GM18517 (cell line): ENCODE data around the gene DISC1.

Source experiments
- ATAC-seq: cut with Tn5 transposase; IDR thresholded peaks from one replicate; pipeline ENCODE4 v1.9.1; 2021; ENCODE audit warnings: mild to moderate bottlenecking, moderate library complexity; ENCODE audit not compliant: unreplicated experiment

DISC1 gene

GRCh38 chr1:231694075-231694431 is 67.5 kb downstream of the DISC1 start:
- no peak for ATAC-seq

- ATAC-seq = no peak
Measured at GRCh38 chr1:231694465-231695077, 68.0 kb downstream of the DISC1 start.

GRCh38 chr1:231695439-231696255 is 69.1 kb downstream of the DISC1 start:
- ATAC-seq = no peak

- ATAC-seq = no peak
Measured at GRCh38 chr1:231699784-231700183, 73.2 kb downstream of the DISC1 start.

GRCh38 chr1:231701306-231701705 is 74.7 kb downstream of the DISC1 start:
- no peak for ATAC-seq

GRCh38 chr1:231702331-231702730 is 75.7 kb downstream of the DISC1 start:
- ATAC-seq = no peak

GRCh38 chr1:231702804-231703203 is 76.2 kb downstream of the DISC1 start:
- no peak for ATAC-seq

- ATAC-seq = no peak
Measured at GRCh38 chr1:231705806-231706760, 79.5 kb downstream of the DISC1 start.

GRCh38 chr1:231706934-231707333 is 80.3 kb downstream of the DISC1 start:
- ATAC-seq = no peak

GRCh38 chr1:231707407-231707806 is 80.8 kb downstream of the DISC1 start:
- no peak for ATAC-seq

- no peak for ATAC-seq
Measured at GRCh38 chr1:231708394-231708793, 81.8 kb downstream of the DISC1 start.

GRCh38 chr1:231714440-231714839 is 87.8 kb downstream of the DISC1 start:
- ATAC-seq = no peak

- no peak for ATAC-seq
Measured at GRCh38 chr1:231715816-231716722, 89.5 kb downstream of the DISC1 start.

- ATAC-seq = no peak
Measured at GRCh38 chr1:231716879-231717278, 90.3 kb downstream of the DISC1 start.

GRCh38 chr1:231719485-231720183 is 93.0 kb downstream of the DISC1 start:
- ATAC-seq = no peak

- no peak for ATAC-seq
Measured at GRCh38 chr1:231720652-231721325, 94.2 kb downstream of the DISC1 start.

- no peak for ATAC-seq
Measured at GRCh38 chr1:231721436-231721835, 94.8 kb downstream of the DISC1 start.

- no peak for ATAC-seq
Measured at GRCh38 chr1:231722356-231722755, 95.8 kb downstream of the DISC1 start.

GRCh38 chr1:231723146-231723545 is 96.6 kb downstream of the DISC1 start:
- no peak for ATAC-seq
